H9 (cell line): ENCODE measurements around the gene TRMT44. TPM values are rescaled to one million over a fixed set of nuclear protein-coding genes. Genes with fewer than 3 reads are reported as not detected.

Experiments
- DNase-seq: peaks from one replicate; pipeline ENCODE4 v3.0.0-alpha.2; 2017
- H2AFZ ChIP-seq: one replicate; pipeline ENCODE4 v1.6.1; 2013; ENCODE audit warnings: mild to moderate bottlenecking, low read length, control low read depth, moderate library complexity
- H2AK5ac ChIP-seq: 2 replicates; pipeline ENCODE4 v1.6.1; 2013; ENCODE audit warnings: low read length, control low read depth, mixed read lengths; ENCODE audit not compliant: insufficient read length
- H2BK120ac ChIP-seq: one replicate; pipeline ENCODE4 v1.6.1; 2013; ENCODE audit warnings: low read depth, mild to moderate bottlenecking, low read length, control low read depth, inconsistent platforms; ENCODE audit not compliant: poor library complexity, severe bottlenecking
- H2BK12ac ChIP-seq: 2 replicates; pipeline ENCODE4 v1.6.1; 2013; ENCODE audit warnings: low read length, control low read depth, mixed read lengths, low read depth; ENCODE audit not compliant: insufficient read length
- H2BK15ac ChIP-seq: 2 replicates; pipeline ENCODE4 v1.6.1; 2013; ENCODE audit warnings: low read depth, low read length, control low read depth
- H2BK20ac ChIP-seq: one replicate; pipeline ENCODE4 v1.6.1; 2013; ENCODE audit warnings: low read depth, mild to moderate bottlenecking, low read length, control low read depth, inconsistent platforms; ENCODE audit not compliant: poor library complexity, severe bottlenecking
- H2BK5ac ChIP-seq: 2 replicates; pipeline ENCODE4 v1.6.1; 2013; ENCODE audit warnings: low read length, control low read depth, mixed read lengths; ENCODE audit not compliant: insufficient read length
- H3K14ac ChIP-seq: 2 replicates; pipeline ENCODE4 v1.6.1; 2013; ENCODE audit warnings: low read length, control low read depth; ENCODE audit not compliant: insufficient read depth
- H3K18ac ChIP-seq: 2 replicates; pipeline ENCODE4 v1.6.1; 2013; ENCODE audit warnings: low read depth, mild to moderate bottlenecking, mixed read lengths, low read length, control low read depth; ENCODE audit not compliant: insufficient read length
- H3K23ac ChIP-seq: 2 replicates; pipeline ENCODE4 v1.6.1; 2013; ENCODE audit warnings: low read length, control low read depth, mixed read lengths, low read depth; ENCODE audit not compliant: insufficient read length
- H3K23me2 ChIP-seq: 2 replicates; pipeline ENCODE4 v1.6.1; 2013; ENCODE audit warnings: low read depth, mild to moderate bottlenecking, mixed read lengths, low read length, control low read depth; ENCODE audit not compliant: insufficient read length, poor library complexity, severe bottlenecking
- H3K27ac ChIP-seq: 2 replicates; pipeline ENCODE4 v1.5.1; 2013; ENCODE audit warnings: low read length, control low read depth, mixed read lengths, low read depth; ENCODE audit not compliant: insufficient read length
- H3K27me3 ChIP-seq: 2 replicates; pipeline ENCODE4 v1.6.1; 2013; ENCODE audit warnings: low read length, control low read depth, inconsistent platforms; ENCODE audit not compliant: insufficient read depth
- H3K4ac ChIP-seq: 2 replicates; pipeline ENCODE4 v1.6.1; 2013; ENCODE audit warnings: low read depth, mild to moderate bottlenecking, control low read depth, inconsistent platforms, low read length, moderate library complexity
- H3K4me1 ChIP-seq: 2 replicates; pipeline ENCODE4 v1.6.1; 2013; ENCODE audit warnings: low read length, control low read depth, inconsistent platforms; ENCODE audit not compliant: insufficient read depth
- H3K4me2 ChIP-seq: 2 replicates; pipeline ENCODE4 v1.6.1; 2013; ENCODE audit warnings: low read length, control low read depth, mixed read lengths; ENCODE audit not compliant: insufficient read length, insufficient read depth
- H3K56ac ChIP-seq: 2 replicates; pipeline ENCODE4 v1.6.1; 2013; ENCODE audit warnings: low read depth, mild to moderate bottlenecking, mixed read lengths, low read length, control low read depth; ENCODE audit not compliant: insufficient read length
- H3K79me1 ChIP-seq: 2 replicates; pipeline ENCODE4 v1.6.1; 2013; ENCODE audit warnings: low read depth, mild to moderate bottlenecking, moderate library complexity, low read length, control low read depth, inconsistent platforms; ENCODE audit not compliant: insufficient read depth, poor library complexity, severe bottlenecking
- H3K79me2 ChIP-seq: 2 replicates; pipeline ENCODE4 v1.6.1; 2013; ENCODE audit warnings: low read length, control low read depth, inconsistent platforms; ENCODE audit not compliant: insufficient read depth
- H3K9ac ChIP-seq: 2 replicates; pipeline ENCODE4 v1.6.1; 2013; ENCODE audit warnings: low read length, control low read depth, mixed read lengths; ENCODE audit not compliant: insufficient read length; ENCODE audit errors: extremely low read depth
- H3K9me3 ChIP-seq: one replicate; pipeline ENCODE4 v1.6.1; 2013; ENCODE audit warnings: low read depth, low read length, inconsistent platforms; ENCODE audit not compliant: control insufficient read depth
- H3T11ph ChIP-seq: one replicate; pipeline ENCODE4 v1.6.1; 2013; ENCODE audit warnings: mild to moderate bottlenecking, low read length, control low read depth, inconsistent platforms
- H4K20me1 ChIP-seq: one replicate; pipeline ENCODE4 v1.6.1; 2013; ENCODE audit not compliant: control insufficient read depth, insufficient read length, insufficient read depth
- H4K5ac ChIP-seq: 2 replicates; pipeline ENCODE4 v1.6.1; 2013; ENCODE audit warnings: low read depth, mild to moderate bottlenecking, mixed read lengths, low read length, control low read depth; ENCODE audit not compliant: insufficient read length
- H4K8ac ChIP-seq: replicated peaks from 2 replicates; pipeline ENCODE4 v1.6.1; 2013; ENCODE audit warnings: low read length, control low read depth, mixed read lengths, low read depth; ENCODE audit not compliant: insufficient read length
- H4K91ac ChIP-seq: 2 replicates; pipeline ENCODE4 v1.6.1; 2013; ENCODE audit warnings: low read depth, mild to moderate bottlenecking, moderate library complexity, mixed read lengths, low read length, control low read depth; ENCODE audit not compliant: insufficient read length
- H3K27ac Mint-ChIP-seq, 3 experiments: 2 replicates in 2 of 3; 3 replicates in 1 of 3; pipeline ENCODE4 v1.8.0; 2020 to 2021; ENCODE audit warnings: mixed read lengths in 3 of 3, mild to moderate bottlenecking in 1 of 3, moderate library complexity in 1 of 3
- H3K27me3 Mint-ChIP-seq: 2 replicates; pipeline ENCODE4 v1.8.0; 2021; ENCODE audit warnings: low read depth, mild to moderate bottlenecking, moderate library complexity, mixed read lengths
- H3K36me3 Mint-ChIP-seq, 3 experiments: 2 replicates in 2 of 3; 3 replicates in 1 of 3; pipeline ENCODE4 v1.8.0; 2020 to 2021; ENCODE audit warnings: low read depth in 3 of 3, mixed read lengths in 3 of 3; ENCODE audit not compliant: insufficient read depth in 1 of 3
- H3K4me1 Mint-ChIP-seq, 2 experiments: 2 replicates each; pipeline ENCODE4 v1.8.0; 2020; ENCODE audit warnings: mixed read lengths in 2 of 2
- H3K4me3 Mint-ChIP-seq, 2 experiments: 2 replicates in 1 of 2; 3 replicates in 1 of 2; pipeline ENCODE4 v1.8.0; 2020 to 2021; ENCODE audit warnings: mild to moderate bottlenecking in 2 of 2, mixed read lengths in 2 of 2, moderate library complexity in 1 of 2
- H3K9me3 Mint-ChIP-seq, 2 experiments: 2 replicates in 1 of 2; 3 replicates in 1 of 2; pipeline ENCODE4 v1.8.0; 2020; ENCODE audit warnings: mild to moderate bottlenecking in 2 of 2, mixed read lengths in 2 of 2, moderate library complexity in 1 of 2
- WGBS: extraction: QIAGEN DNeasy Blood & Tissue Kit; methylation state at CpG from one replicate; pipeline ENCODE4 v1.1.7; 2013; ENCODE audit warnings: missing lambda C conversion rate, low lambda C conversion rate, mixed read lengths; ENCODE audit not compliant: insufficient read length; ENCODE audit errors: extremely low coverage; 5-methylcytosine and 5-hydroxymethylcytosine counted together
- total RNA-seq: library from RNA; stranded (reverse); gene quantifications from 2 replicates; pipeline ENCODE4 v1.2.1, GENCODE V29; 2021
- TF ChIP-seq, protein P1 (sequence below): fragments of 200-600 bp; sonication (generic); conservative IDR thresholded peaks from 3 replicates; pipeline ENCODE4 v1.8.0; 2021; ENCODE audit warnings: antibody characterized with exemption, mild to moderate bottlenecking

TRMT44 gene
- total RNA-seq, 1 experiment from 2014 or later = 22.8 TPM

DNA sequence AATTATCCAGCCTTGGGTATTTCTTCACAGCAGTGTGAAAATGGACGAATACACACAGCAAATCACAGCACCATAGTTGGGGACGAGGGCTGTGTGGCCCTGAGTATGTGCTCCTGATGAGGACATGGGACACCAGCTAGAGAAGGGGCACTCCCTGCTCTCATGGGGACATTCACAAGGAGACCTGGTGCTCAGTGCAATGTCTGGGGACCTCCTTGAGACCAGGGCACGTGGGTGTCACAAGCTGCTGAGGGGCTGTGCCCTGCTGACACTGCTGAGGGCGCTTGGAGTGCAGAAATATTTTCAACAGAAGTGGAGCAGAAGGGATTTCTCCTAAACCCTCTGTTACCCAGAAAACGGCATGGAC, 65.4 kb downstream of the TRMT44 start:
- Histone ChIP-seq H2BK120ac (no peak overlapping the region), H2BK15ac (no peak overlapping the region), H2BK12ac (no peak overlapping the region), H3K9ac (no peak overlapping the region), H3T11ph (no peak overlapping the region), H3K4me2 (no peak overlapping the region), H2AK5ac (no peak overlapping the region), H2AFZ (no peak overlapping the region), H4K8ac (no peak overlapping the region), H3K27me3 (no peaks in the 10 kb centered on the region), H3K23me2 (no peaks in the 10 kb centered on the region), H2BK20ac (no peak overlapping the region), H3K56ac (no peak overlapping the region), H3K9me3 (no peaks in the 10 kb centered on the region), H4K91ac (no peak overlapping the region), H3K23ac (no peak overlapping the region), H4K20me1 (no peaks in the 10 kb centered on the region), H3K18ac (no peak overlapping the region), H3K79me2 (no peaks in the 10 kb centered on the region), H3K4me1 (no peaks in the 10 kb centered on the region; the same call in 1 of the 2 replicates), H3K27ac (no peak overlapping the region), H4K5ac (no peak overlapping the region), H3K4ac (no peak overlapping the region), H2BK5ac (no peak overlapping the region), H3K79me1 (no peaks in the 10 kb centered on the region), H3K14ac (no peak overlapping the region)
- H3K4me3 Mint-ChIP-seq = peak overlapping the region in 1 of 2 experiments; percentile 52; a peak in 1 of 5 replicates
- TF ChIP-seq, protein P1, sequence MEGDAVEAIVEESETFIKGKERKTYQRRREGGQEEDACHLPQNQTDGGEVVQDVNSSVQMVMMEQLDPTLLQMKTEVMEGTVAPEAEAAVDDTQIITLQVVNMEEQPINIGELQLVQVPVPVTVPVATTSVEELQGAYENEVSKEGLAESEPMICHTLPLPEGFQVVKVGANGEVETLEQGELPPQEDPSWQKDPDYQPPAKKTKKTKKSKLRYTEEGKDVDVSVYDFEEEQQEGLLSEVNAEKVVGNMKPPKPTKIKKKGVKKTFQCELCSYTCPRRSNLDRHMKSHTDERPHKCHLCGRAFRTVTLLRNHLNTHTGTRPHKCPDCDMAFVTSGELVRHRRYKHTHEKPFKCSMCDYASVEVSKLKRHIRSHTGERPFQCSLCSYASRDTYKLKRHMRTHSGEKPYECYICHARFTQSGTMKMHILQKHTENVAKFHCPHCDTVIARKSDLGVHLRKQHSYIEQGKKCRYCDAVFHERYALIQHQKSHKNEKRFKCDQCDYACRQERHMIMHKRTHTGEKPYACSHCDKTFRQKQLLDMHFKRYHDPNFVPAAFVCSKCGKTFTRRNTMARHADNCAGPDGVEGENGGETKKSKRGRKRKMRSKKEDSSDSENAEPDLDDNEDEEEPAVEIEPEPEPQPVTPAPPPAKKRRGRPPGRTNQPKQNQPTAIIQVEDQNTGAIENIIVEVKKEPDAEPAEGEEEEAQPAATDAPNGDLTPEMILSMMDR = no peak
- DNase-seq = no peak
- H3K27ac Mint-ChIP-seq = peak overlapping the region in 2 of 3 experiments; percentile 77 to 86; a peak in 5 of 7 replicates
- WGBS = no CpG with 5 or more reads among the region's 5 CpGs
- peaks cover 2% of the 10 kb centered on the region; the same call in 1 of the 2 replicates for H3K27me3 Mint-ChIP-seq
- peaks cover 0 to 12% (median 1%) of the 10 kb centered on the region in 3 experiments; a peak in 3 of 7 replicates for H3K36me3 Mint-ChIP-seq
- peaks cover 36 to 41% of the 10 kb centered on the region in 2 experiments for H3K4me1 Mint-ChIP-seq
- H3K9me3 Mint-ChIP-seq = peaks cover 0 to 3% of the 10 kb centered on the region in 2 experiments
